ENCODE data around the gene NKX1-1. TPM values are rescaled to one million over a fixed set of nuclear protein-coding genes. Genes with fewer than 3 reads are reported as not detected.

The NKX1-1 gene
- total and polyA plus RNA-seq, 2 experiments from 2014 or later = not detected

DNA sequence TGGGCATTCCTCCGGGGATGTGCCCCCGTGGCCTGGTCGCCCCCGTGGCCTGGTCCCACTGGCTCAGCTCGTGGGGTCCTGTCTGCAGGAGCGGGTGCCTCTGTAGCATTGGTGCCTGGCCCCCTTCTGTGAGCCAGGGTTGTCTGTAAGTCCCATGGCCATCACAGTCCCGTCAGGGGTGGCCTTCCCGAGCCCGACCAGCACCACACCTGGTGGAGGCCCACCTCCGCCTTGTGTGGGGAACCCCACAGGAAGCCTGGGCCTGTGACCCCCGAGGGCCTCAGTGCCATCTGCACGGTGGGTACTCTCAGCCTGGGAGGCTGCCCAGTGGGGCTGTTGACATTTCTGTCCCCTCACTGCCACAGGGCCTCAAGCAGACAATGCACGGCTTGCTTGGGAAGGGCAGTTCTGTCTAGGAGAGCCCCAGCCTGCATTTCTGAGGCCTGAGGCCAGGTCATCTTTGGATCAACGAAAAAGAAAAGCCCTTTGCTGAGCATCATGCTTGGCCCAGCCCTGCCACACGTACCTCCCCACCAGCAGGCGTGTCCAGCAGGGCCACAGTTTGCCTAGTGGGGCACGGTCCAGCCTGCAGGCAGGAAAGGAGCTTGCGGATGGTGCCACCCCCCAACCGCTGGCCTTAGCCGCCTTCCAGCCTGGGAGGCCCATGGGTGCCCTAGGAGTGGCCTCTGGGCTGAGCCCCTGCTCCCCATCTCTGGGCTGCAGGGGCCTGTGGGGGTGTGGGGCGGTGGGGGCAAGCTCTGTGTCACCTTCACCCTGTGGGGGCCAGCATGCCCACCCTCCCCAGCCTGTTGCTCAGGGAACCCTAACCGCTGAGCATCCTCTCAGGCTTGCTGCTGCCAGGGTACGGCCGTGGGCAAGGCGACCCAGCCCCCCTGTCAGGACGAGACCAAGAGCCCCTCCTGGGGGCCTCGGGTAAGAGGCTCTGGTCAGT, 23.2 kb downstream of the NKX1-1 start:
- Histone ChIP-seq H3K4me3 (no peak overlapping the region), H3F3A (replicated peaks; ENCODE audit: low read depth) (no peaks in the 10 kb centered on the region), H2AFZ (no peak overlapping the region), H3K36me3 (ENCODE audit: insufficient read depth) (no peaks in the 10 kb centered on the region), H3K9me2 (ENCODE audit: insufficient read depth) (no peaks in the 10 kb centered on the region), H3K4me2 (no peak overlapping the region), H4K20me1 (replicated peaks; ENCODE audit: insufficient read depth) (no peaks in the 10 kb centered on the region), H3K79me2 (replicated peaks; ENCODE audit: insufficient read depth) (no peaks in the 10 kb centered on the region), H3K27me3 (ENCODE audit: insufficient read depth) (no peaks in the 10 kb centered on the region), H3K27ac (ENCODE audit: low read depth) (no peak overlapping the region), H3K4me1 (ENCODE audit: insufficient read depth) (no peaks in the 10 kb centered on the region)
- Mint-ChIP-seq H3K9me3 (no peaks in the 10 kb centered on the region), H3K27ac (no peak overlapping the region), H3K27me3 (ENCODE audit: insufficient read depth, low read depth, poor library complexity) (no peaks in the 10 kb centered on the region), H3K4me3 (no peak overlapping the region), H3K36me3 (ENCODE audit: low read depth) (0 out of 3 replicates have a peak, but pooled peaks cover 4% of the 10 kb centered on the region), H3K4me1 (no peaks in the 10 kb centered on the region)
- TF ChIP-seq, protein P1, sequence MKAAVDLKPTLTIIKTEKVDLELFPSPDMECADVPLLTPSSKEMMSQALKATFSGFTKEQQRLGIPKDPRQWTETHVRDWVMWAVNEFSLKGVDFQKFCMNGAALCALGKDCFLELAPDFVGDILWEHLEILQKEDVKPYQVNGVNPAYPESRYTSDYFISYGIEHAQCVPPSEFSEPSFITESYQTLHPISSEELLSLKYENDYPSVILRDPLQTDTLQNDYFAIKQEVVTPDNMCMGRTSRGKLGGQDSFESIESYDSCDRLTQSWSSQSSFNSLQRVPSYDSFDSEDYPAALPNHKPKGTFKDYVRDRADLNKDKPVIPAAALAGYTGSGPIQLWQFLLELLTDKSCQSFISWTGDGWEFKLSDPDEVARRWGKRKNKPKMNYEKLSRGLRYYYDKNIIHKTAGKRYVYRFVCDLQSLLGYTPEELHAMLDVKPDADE (IDR thresholded peaks at IDR 0.05) = no peak
- TF ChIP-seq EZH2 (IDR thresholded peaks at IDR 0.05; ENCODE audit: low read depth, unreplicated experiment) = no peak
- TF ChIP-seq, protein P2, sequence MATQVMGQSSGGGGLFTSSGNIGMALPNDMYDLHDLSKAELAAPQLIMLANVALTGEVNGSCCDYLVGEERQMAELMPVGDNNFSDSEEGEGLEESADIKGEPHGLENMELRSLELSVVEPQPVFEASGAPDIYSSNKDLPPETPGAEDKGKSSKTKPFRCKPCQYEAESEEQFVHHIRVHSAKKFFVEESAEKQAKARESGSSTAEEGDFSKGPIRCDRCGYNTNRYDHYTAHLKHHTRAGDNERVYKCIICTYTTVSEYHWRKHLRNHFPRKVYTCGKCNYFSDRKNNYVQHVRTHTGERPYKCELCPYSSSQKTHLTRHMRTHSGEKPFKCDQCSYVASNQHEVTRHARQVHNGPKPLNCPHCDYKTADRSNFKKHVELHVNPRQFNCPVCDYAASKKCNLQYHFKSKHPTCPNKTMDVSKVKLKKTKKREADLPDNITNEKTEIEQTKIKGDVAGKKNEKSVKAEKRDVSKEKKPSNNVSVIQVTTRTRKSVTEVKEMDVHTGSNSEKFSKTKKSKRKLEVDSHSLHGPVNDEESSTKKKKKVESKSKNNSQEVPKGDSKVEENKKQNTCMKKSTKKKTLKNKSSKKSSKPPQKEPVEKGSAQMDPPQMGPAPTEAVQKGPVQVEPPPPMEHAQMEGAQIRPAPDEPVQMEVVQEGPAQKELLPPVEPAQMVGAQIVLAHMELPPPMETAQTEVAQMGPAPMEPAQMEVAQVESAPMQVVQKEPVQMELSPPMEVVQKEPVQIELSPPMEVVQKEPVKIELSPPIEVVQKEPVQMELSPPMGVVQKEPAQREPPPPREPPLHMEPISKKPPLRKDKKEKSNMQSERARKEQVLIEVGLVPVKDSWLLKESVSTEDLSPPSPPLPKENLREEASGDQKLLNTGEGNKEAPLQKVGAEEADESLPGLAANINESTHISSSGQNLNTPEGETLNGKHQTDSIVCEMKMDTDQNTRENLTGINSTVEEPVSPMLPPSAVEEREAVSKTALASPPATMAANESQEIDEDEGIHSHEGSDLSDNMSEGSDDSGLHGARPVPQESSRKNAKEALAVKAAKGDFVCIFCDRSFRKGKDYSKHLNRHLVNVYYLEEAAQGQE (IDR thresholded peaks at IDR 0.05; ENCODE audit: unreplicated experiment) = no peak
- TF ChIP-seq, protein P3, sequence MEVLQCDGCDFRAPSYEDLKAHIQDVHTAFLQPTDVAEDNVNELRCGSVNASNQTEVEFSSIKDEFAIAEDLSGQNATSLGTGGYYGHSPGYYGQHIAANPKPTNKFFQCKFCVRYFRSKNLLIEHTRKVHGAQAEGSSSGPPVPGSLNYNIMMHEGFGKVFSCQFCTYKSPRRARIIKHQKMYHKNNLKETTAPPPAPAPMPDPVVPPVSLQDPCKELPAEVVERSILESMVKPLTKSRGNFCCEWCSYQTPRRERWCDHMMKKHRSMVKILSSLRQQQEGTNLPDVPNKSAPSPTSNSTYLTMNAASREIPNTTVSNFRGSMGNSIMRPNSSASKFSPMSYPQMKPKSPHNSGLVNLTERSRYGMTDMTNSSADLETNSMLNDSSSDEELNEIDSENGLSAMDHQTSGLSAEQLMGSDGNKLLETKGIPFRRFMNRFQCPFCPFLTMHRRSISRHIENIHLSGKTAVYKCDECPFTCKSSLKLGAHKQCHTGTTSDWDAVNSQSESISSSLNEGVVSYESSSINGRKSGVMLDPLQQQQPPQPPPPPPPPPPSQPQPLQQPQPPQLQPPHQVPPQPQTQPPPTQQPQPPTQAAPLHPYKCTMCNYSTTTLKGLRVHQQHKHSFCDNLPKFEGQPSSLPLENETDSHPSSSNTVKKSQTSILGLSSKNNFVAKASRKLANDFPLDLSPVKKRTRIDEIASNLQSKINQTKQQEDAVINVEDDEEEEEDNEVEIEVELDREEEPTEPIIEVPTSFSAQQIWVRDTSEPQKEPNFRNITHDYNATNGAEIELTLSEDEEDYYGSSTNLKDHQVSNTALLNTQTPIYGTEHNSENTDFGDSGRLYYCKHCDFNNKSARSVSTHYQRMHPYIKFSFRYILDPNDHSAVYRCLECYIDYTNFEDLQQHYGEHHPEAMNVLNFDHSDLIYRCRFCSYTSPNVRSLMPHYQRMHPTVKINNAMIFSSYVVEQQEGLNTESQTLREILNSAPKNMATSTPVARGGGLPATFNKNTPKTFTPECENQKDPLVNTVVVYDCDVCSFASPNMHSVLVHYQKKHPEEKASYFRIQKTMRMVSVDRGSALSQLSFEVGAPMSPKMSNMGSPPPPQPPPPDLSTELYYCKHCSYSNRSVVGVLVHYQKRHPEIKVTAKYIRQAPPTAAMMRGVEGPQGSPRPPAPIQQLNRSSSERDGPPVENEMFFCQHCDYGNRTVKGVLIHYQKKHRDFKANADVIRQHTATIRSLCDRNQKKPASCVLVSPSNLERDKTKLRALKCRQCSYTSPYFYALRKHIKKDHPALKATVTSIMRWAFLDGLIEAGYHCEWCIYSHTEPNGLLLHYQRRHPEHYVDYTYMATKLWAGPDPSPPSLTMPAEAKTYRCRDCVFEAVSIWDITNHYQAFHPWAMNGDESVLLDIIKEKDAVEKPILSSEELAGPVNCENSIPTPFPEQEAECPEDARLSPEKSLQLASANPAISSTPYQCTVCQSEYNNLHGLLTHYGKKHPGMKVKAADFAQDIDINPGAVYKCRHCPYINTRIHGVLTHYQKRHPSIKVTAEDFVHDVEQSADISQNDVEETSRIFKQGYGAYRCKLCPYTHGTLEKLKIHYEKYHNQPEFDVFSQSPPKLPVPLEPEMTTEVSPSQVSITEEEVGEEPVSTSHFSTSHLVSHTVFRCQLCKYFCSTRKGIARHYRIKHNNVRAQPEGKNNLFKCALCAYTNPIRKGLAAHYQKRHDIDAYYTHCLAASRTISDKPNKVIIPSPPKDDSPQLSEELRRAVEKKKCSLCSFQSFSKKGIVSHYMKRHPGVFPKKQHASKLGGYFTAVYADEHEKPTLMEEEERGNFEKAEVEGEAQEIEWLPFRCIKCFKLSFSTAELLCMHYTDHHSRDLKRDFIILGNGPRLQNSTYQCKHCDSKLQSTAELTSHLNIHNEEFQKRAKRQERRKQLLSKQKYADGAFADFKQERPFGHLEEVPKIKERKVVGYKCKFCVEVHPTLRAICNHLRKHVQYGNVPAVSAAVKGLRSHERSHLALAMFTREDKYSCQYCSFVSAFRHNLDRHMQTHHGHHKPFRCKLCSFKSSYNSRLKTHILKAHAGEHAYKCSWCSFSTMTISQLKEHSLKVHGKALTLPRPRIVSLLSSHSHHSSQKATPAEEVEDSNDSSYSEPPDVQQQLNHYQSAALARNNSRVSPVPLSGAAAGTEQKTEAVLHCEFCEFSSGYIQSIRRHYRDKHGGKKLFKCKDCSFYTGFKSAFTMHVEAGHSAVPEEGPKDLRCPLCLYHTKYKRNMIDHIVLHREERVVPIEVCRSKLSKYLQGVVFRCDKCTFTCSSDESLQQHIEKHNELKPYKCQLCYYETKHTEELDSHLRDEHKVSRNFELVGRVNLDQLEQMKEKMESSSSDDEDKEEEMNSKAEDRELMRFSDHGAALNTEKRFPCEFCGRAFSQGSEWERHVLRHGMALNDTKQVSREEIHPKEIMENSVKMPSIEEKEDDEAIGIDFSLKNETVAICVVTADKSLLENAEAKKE (CRISPR knock-in tag; IDR thresholded peaks at IDR 0.05) = no peak
- TF ChIP-seq EZH2phosphoT487 (IDR thresholded peaks at IDR 0.05; ENCODE audit: unreplicated experiment) = no peak
- TF ChIP-seq ZNF114 (CRISPR knock-in tag; IDR thresholded peaks at IDR 0.05) = no peak
- ATAC-seq = no peak
- DNase-seq (ENCODE audit: low spot score) = no peak
